ENCODE measurements around the gene FNDC1. TPM values are rescaled to one million over a fixed set of nuclear protein-coding genes. Genes with fewer than 3 reads are reported as not detected.

FNDC1 gene
- total RNA-seq, 1 experiment from 2014 or later, result not detected

DNA sequence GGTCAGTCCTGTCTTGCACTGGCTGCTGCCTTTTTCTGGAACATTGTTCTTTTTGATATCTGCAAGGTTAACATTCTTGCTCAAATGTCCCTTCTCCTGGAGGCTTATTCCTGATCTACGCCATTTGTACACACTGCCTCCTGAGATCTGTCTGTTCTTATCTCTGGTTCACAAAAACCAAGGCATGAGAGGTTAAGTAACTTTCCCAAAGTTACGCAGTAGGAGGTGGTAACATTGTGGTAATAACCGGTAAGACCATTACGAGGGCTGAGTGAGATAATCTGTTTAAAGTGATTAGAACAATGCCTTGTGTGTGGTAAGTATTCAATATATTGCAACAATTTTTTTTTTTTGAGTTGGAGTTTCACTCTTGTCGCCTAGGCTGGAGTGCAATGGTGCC is 132.1 kb downstream of the FNDC1 start:
- H3K4me1 Mint-ChIP-seq (ENCODE audit: low read depth, unreplicated experiment), result no peaks in the 10 kb centered on the region
- H3K4me3 Mint-ChIP-seq (ENCODE audit: unreplicated experiment), result no peak overlapping the region
- H3K27me3 ChIP-seq (replicated peaks; ENCODE audit: control insufficient read depth, insufficient read depth, low read length), result no peaks in the 10 kb centered on the region; the same call in 1 of the 2 replicates
- intact Hi-C loops (cut with micrococcal nuclease; ENCODE audit: unreplicated experiment), result no loop called here
- DNase-seq, result no peak
- no peaks in the 10 kb centered on the region for H3K9me3 ChIP-seq
- no peaks in the 10 kb centered on the region for H3K9me3 Mint-ChIP-seq (ENCODE audit: unreplicated experiment)
- no peaks in the 10 kb centered on the region for H3K36me3 ChIP-seq (ENCODE audit: control insufficient read depth, insufficient read depth, low read length)
- ChIA-PET POLR2A (no interaction called here), CTCF (no interaction called here)
- H3K4me1 ChIP-seq, result no peaks in the 10 kb centered on the region
- no peak overlapping the region for H3K4me3 ChIP-seq (ENCODE audit: low read depth, low read length)
- TF ChIP-seq, protein P1, sequence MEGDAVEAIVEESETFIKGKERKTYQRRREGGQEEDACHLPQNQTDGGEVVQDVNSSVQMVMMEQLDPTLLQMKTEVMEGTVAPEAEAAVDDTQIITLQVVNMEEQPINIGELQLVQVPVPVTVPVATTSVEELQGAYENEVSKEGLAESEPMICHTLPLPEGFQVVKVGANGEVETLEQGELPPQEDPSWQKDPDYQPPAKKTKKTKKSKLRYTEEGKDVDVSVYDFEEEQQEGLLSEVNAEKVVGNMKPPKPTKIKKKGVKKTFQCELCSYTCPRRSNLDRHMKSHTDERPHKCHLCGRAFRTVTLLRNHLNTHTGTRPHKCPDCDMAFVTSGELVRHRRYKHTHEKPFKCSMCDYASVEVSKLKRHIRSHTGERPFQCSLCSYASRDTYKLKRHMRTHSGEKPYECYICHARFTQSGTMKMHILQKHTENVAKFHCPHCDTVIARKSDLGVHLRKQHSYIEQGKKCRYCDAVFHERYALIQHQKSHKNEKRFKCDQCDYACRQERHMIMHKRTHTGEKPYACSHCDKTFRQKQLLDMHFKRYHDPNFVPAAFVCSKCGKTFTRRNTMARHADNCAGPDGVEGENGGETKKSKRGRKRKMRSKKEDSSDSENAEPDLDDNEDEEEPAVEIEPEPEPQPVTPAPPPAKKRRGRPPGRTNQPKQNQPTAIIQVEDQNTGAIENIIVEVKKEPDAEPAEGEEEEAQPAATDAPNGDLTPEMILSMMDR (IDR thresholded peaks at IDR 0.05; ENCODE audit: insufficient read depth in 1 of 2, low read depth in 1 of 2, low read length in 1 of 2, severe bottlenecking in 1 of 2, unreplicated experiment in 1 of 2), result no peak
- BruUV-seq (replicated peaks), result no TSS peak
- H3K27me3 Mint-ChIP-seq (ENCODE audit: insufficient read depth, unreplicated experiment), result peaks cover 24% of the 10 kb centered on the region
- no peaks in the 10 kb centered on the region for H3K36me3 Mint-ChIP-seq (ENCODE audit: insufficient read depth, unreplicated experiment)
- no peak overlapping the region for H3K27ac Mint-ChIP-seq (ENCODE audit: unreplicated experiment)

DNA sequence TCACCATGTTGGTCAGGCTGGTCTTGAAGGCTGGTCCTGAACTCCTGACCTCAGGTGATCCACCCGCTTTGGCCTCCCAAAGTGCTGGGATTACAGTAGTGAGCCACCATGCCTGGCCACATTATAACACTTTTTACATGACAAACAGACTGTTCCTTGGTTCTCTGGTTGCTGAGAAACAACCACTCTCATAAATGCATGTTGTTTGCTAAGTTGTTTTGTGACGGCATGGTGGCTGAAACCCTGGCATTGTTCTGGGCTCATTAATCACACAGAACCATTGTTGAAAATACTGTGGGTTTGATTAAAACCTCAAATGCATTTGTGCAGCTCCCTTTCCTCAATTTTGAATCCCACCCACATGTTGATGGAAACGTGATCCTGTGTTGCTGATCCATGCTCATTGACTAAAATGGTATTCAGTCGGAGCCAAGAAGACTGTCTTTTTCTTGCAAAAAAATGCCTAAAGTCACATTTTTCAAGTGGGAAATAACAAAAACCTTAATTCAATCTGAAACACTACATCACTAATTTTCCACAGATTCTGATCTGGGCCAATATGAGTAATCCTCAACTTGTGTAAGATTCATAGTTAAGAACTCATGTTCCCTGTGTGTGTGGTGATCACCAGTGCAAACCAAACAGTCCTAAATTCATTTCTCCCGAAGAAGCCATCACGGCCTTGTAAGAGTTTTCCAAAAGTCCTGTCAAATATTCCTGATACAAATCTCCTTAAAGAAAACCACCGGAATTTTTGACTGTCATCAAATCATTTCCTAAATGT is 132.8 kb downstream of the FNDC1 start:
- no TSS peak for BruUV-seq (replicated peaks)

DNA sequence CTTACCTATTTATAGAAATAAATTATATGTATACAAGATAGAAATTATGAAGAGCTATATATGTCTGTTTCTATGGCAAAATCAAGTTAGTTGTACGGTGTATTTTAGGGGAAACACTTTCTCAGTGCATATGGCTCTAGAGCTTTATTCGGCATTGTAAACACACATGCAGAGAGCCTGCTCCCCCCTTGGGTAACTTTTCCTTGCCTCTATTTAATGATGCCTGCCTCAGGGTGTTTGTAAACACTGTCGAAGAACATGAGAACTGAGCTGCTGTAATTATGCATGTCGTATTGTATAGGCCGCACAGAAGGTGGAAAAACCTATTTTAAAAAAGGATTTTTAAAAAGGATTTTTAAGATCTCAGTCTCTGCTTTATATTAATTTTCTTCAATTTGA is 133.4 kb downstream of the FNDC1 start:
- H3K9me3 ChIP-seq, result no peaks in the 10 kb centered on the region
- POLR2A ChIA-PET, result no interaction called here
- TF ChIP-seq, protein P1 (IDR thresholded peaks at IDR 0.05; ENCODE audit: insufficient read depth in 1 of 2, low read depth in 1 of 2, low read length in 1 of 2, severe bottlenecking in 1 of 2, unreplicated experiment in 1 of 2), result no peak
- no peaks in the 10 kb centered on the region for H3K36me3 ChIP-seq (ENCODE audit: control insufficient read depth, insufficient read depth, low read length)
- H3K27ac Mint-ChIP-seq (ENCODE audit: unreplicated experiment), result no peak overlapping the region
- no peak overlapping the region for H3K4me3 Mint-ChIP-seq (ENCODE audit: unreplicated experiment)
- H3K4me1 ChIP-seq, result no peaks in the 10 kb centered on the region
- H3K36me3 Mint-ChIP-seq (ENCODE audit: insufficient read depth, unreplicated experiment), result no peaks in the 10 kb centered on the region
- no peak for DNase-seq
- CTCF ChIA-PET, result no interaction called here
- BruUV-seq (replicated peaks), result no TSS peak
- intact Hi-C loops (cut with micrococcal nuclease; ENCODE audit: unreplicated experiment), result no loop called here
- H3K4me1 Mint-ChIP-seq (ENCODE audit: low read depth, unreplicated experiment), result no peaks in the 10 kb centered on the region
- peaks cover 23% of the 10 kb centered on the region for H3K27me3 Mint-ChIP-seq (ENCODE audit: insufficient read depth, unreplicated experiment)
- no peak overlapping the region for H3K4me3 ChIP-seq (ENCODE audit: low read depth, low read length)
- no peaks in the 10 kb centered on the region; the same call in 1 of the 2 replicates for H3K27me3 ChIP-seq (replicated peaks; ENCODE audit: control insufficient read depth, insufficient read depth, low read length)
- H3K9me3 Mint-ChIP-seq (ENCODE audit: unreplicated experiment), result no peaks in the 10 kb centered on the region

More for the DNA sequence above, 132.8 kb downstream of the FNDC1 start:
- H3K27me3 ChIP-seq (replicated peaks; ENCODE audit: control insufficient read depth, insufficient read depth, low read length), result no peaks in the 10 kb centered on the region; the same call in 1 of the 2 replicates
- TF ChIP-seq, protein P1 (IDR thresholded peaks at IDR 0.05; ENCODE audit: insufficient read depth in 1 of 2, low read depth in 1 of 2, low read length in 1 of 2, severe bottlenecking in 1 of 2, unreplicated experiment in 1 of 2), result no peak
- CTCF ChIA-PET, result no interaction called here
- Mint-ChIP-seq H3K4me1 (ENCODE audit: low read depth, unreplicated experiment) (no peaks in the 10 kb centered on the region), H3K27me3 (ENCODE audit: insufficient read depth, unreplicated experiment) (peaks cover 24% of the 10 kb centered on the region), H3K4me3 (ENCODE audit: unreplicated experiment) (no peak overlapping the region), H3K27ac (ENCODE audit: unreplicated experiment) (no peak overlapping the region), H3K9me3 (ENCODE audit: unreplicated experiment) (no peaks in the 10 kb centered on the region), H3K36me3 (ENCODE audit: insufficient read depth, unreplicated experiment) (no peaks in the 10 kb centered on the region)
- H3K9me3 ChIP-seq, result no peaks in the 10 kb centered on the region
- H3K36me3 ChIP-seq (ENCODE audit: control insufficient read depth, insufficient read depth, low read length), result no peaks in the 10 kb centered on the region
- POLR2A ChIA-PET, result no interaction called here
- intact Hi-C loops (cut with micrococcal nuclease; ENCODE audit: unreplicated experiment), result no loop called here
- H3K4me3 ChIP-seq (ENCODE audit: low read depth, low read length), result no peak overlapping the region
- DNase-seq, result no peak
- H3K4me1 ChIP-seq, result no peaks in the 10 kb centered on the region
